ENCODE results near the gene HEXIM1.

Gene HEXIM1

DNA sequence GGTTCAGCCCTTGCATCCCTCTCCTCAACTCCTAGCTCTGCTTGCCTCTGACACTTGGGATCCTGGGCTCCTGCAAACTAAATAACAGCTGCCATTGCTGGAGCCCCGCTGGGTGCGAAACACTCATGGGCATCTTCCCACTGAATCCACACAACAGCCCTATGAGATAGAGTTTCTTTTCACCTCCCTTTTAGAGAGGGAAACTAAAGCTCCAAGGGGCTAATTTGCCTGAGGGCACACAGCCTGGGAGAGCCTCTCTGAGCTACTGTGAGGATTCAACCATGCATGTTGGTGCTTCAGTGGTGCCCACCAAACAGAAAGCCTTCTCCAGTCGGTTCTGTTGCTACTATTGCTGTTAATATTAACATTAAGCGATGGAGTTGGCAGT lies 8.7 kb upstream of the HEXIM1 start:
- no peak overlapping the region for H3K4me3 ChIP-seq (replicated peaks; ENCODE audit: low read depth, low read length)
- TF ChIP-seq, protein P1, sequence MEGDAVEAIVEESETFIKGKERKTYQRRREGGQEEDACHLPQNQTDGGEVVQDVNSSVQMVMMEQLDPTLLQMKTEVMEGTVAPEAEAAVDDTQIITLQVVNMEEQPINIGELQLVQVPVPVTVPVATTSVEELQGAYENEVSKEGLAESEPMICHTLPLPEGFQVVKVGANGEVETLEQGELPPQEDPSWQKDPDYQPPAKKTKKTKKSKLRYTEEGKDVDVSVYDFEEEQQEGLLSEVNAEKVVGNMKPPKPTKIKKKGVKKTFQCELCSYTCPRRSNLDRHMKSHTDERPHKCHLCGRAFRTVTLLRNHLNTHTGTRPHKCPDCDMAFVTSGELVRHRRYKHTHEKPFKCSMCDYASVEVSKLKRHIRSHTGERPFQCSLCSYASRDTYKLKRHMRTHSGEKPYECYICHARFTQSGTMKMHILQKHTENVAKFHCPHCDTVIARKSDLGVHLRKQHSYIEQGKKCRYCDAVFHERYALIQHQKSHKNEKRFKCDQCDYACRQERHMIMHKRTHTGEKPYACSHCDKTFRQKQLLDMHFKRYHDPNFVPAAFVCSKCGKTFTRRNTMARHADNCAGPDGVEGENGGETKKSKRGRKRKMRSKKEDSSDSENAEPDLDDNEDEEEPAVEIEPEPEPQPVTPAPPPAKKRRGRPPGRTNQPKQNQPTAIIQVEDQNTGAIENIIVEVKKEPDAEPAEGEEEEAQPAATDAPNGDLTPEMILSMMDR (IDR thresholded peaks at IDR 0.05; ENCODE audit: low read length, missing control alignments) = no peak
- DNase-seq (ENCODE audit: low read depth) = no peak

DNA sequence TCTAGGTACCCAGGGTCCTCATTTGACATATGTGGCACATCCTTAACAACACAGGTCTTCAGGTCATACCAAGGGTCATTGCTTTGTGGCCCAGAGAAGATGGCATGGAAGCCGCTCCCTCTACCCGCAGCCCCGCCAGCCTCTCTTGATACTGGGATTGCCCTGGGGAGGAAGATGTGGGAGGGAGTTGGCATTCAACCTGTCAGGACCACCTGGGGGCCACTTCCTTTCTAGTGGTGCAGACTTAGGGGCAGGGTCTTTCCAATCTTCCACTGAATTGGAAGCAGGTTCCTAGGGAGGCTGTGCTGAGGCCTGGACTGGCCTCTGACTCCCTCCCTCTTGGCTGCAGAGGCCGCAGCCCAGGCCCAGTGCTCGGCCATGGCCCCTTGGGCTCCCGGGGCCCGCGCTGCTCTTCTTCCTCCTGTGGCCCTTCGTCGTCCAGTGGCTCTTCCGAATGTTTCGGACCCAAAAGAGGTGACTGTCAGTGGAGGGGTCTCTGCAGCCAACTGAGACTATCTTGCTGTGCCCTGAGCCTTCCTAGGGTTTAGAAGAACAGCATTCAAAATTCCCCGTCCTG lies 5.1 kb upstream of the HEXIM1 start:
- TF ChIP-seq, protein P1 (IDR thresholded peaks at IDR 0.05; ENCODE audit: low read length, missing control alignments) = no peak
- H3K4me3 ChIP-seq (replicated peaks; ENCODE audit: low read depth, low read length) = no peak overlapping the region
- DNase-seq (ENCODE audit: low read depth) = no peak

DNA sequence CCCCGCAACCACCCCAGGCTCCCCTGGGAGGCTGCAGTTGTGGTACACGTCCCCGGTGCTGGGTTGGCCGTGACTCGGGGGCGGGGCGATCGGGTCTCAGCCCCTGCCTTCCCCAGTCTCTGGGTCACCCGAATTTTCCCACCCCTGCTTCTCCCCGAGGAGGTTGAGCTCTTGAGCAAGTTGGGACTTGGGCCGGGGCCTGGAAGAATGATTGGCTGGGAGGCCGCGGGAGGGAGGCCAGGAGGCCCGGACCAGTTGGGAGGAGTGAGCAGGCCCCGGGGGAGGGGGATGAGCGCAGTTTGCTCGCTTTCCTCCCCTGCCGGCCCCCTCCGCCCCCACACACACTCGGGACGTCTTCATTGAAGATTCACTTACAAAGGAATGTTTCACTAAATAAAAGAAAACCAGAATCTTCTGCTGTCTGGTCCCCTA lies 4.5 kb upstream of the HEXIM1 start:
- H3K4me3 ChIP-seq (replicated peaks; ENCODE audit: low read depth, low read length) = peak overlapping the region; percentile 23
- DNase-seq (ENCODE audit: low read depth) = peak; percentile 88
- TF ChIP-seq, protein P1 (IDR thresholded peaks at IDR 0.05; ENCODE audit: low read length, missing control alignments) = no peak

DNA sequence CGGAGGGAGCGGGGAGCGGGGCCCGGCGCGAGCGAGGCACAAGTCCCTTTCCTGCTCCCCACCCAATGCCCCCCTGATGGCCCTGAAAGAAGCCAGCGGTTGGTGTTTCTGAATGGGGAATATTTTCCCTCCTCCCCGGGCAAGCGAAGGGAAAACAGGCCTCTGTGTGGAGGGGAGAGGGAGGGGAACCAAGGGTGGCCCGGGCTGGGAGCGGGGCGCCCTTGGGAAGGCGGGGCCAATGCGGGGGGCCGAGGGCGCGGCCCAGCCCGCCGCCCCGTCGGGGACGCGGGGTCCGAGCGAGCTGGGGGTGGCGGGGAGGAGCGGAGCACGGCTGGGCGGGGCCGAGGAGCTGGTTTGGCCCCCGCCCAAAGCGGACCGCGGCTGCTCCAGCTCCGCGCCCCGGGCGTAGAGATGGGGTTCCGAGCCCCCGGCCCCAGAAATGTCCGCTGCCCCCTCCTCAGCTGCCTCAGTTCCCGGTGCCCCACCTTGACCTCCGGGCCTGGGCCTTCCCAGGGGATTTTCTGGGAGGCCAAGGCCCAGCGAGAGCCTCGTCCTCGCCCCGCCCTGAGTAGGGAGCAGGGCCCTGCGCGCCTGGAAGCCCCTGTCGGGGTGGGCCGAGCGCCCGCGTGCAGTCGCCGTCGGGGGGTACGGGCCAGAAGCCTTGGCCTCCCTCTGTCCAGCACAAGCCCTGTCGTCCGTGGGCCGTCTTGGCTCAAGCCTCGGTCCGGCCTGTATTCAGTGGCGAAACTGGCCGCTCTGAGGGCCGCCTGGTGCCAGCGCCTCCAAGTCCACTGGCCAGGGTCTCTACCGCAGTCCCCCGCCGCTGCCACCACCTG lies 3.9 kb upstream of the HEXIM1 start:
- TF ChIP-seq, protein P1 (IDR thresholded peaks at IDR 0.05; ENCODE audit: low read length, missing control alignments) = no peak
- DNase-seq (ENCODE audit: low read depth) = no peak
- peak overlapping the region; percentile 23 for H3K4me3 ChIP-seq (replicated peaks; ENCODE audit: low read depth, low read length)

DNA sequence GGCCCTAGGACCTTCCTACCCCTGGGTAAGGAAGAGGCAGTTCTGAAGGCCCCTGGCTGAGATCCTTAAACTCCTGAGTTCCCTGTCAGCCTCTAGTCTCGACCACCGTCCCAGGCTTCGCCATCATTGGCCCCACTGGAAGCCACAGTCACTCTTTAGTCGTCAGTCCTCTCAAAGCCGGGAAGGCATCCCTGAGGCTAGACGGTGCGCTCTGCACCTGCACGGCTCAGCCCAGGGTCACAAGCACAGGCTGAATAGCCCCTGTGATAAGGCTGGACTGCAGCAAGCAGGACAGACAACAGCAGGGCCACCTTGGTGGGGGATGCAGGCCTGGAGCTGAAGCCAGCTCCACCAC lies 3.3 kb upstream of the HEXIM1 start:
- DNase-seq (ENCODE audit: low read depth) = no peak

DNA sequence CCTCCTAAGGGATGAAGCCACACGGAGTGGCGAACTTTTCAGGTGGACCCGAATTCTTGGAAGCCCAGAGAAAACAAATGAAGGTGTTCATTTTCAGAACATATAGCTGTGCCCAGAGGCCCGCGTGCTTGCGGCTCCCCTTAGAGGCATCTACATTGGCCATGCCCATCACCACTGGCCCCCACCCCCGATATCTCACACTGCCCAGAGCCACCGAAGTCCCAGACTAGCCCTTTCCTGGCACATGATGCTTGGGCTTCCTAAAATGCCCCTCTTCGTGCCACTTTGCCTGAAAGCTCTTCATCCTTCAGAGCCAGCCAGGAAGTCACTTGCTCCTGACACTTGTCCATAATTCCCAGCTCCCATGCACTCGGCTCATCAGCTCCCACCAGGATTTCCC lies 2.1 kb upstream of the HEXIM1 start:
- no peak for DNase-seq (ENCODE audit: low read depth)
- H3K4me3 ChIP-seq (replicated peaks; ENCODE audit: low read depth, low read length) = no peak overlapping the region
- TF ChIP-seq, protein P1 (IDR thresholded peaks at IDR 0.05; ENCODE audit: low read length, missing control alignments) = no peak

More for the DNA sequence above, 3.3 kb upstream of the HEXIM1 start:
- no peak overlapping the region for H3K4me3 ChIP-seq (replicated peaks; ENCODE audit: low read depth, low read length)
- TF ChIP-seq, protein P1 (IDR thresholded peaks at IDR 0.05; ENCODE audit: low read length, missing control alignments) = no peak

DNA sequence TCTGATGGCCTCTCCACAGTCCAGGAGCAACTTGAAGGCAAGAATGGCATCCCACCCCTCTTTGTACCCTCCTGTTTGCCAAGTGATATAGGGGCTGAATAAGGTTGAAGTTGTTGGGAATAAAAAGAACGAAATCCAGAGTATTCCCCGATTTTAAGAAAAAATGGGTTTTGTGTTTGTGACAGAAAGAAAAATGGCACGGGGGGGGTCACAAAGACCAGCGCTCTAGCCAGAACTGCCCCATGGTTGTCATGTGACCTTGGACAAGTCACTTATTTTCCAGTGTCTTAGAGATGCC lies 1.7 kb upstream of the HEXIM1 start:
- no peak for DNase-seq (ENCODE audit: low read depth)
- TF ChIP-seq, protein P1 (IDR thresholded peaks at IDR 0.05; ENCODE audit: low read length, missing control alignments) = no peak
- H3K4me3 ChIP-seq (replicated peaks; ENCODE audit: low read depth, low read length) = peak overlapping the region; percentile 73

Measured in fibroblast of pulmonary artery (primary cell).